ENCODE measurements around the gene GRIK3. TPM values are rescaled to one million over a fixed set of nuclear protein-coding genes. Genes with fewer than 3 reads are reported as not detected.
"Not testable (repeated sequence)": the region's sequence is repeated elsewhere in the genome, so short reads cannot be mapped to it uniquely, and the experiment has no call there.

Gene GRIK3
- polyA plus RNA-seq, 1 experiment = not detected

DNA sequence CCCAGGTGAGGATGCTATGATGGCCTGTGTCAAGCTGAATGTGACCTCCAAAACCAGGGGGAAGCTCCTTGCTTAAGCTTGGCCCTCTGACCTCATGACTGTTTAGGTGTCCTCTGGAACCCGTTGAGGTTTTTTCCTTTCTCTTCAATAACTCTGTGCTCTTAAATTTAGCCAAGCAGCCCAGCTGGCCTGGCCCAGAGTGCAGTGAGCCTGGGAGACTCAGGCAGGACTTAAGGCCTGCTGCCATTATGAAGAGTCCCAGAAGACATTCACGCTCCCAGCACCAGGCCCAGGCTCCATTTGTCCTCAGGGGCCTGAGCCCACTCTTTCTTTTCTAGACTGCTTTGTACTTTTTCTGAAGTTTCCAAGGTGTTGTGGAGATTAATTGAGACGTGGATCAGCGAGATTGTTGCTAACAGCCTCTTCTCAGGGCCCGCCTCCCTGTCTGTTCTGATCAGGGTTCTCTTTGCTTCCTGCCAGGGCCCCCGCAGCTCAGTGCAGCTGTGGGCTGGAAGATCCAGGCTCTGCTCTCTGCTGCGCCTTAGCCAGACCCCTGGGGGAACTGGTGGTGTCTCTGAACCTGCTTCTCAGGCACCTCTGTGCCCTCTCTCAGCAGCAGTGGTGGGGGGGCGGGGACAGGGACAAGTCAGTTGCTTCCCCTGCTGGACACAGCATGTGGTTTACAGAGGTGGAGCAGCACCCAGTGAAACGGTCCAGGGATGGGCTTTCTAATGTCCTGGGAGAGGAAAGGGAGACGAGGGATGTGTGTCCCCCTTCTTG, 124.2 kb downstream of the GRIK3 start:
- CTCF ChIA-PET = no interaction called here
- TF ChIP-seq, protein P1, sequence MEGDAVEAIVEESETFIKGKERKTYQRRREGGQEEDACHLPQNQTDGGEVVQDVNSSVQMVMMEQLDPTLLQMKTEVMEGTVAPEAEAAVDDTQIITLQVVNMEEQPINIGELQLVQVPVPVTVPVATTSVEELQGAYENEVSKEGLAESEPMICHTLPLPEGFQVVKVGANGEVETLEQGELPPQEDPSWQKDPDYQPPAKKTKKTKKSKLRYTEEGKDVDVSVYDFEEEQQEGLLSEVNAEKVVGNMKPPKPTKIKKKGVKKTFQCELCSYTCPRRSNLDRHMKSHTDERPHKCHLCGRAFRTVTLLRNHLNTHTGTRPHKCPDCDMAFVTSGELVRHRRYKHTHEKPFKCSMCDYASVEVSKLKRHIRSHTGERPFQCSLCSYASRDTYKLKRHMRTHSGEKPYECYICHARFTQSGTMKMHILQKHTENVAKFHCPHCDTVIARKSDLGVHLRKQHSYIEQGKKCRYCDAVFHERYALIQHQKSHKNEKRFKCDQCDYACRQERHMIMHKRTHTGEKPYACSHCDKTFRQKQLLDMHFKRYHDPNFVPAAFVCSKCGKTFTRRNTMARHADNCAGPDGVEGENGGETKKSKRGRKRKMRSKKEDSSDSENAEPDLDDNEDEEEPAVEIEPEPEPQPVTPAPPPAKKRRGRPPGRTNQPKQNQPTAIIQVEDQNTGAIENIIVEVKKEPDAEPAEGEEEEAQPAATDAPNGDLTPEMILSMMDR (IDR thresholded peaks at IDR 0.05; ENCODE audit: low read depth, low read length) = no peak
- POLR2A ChIA-PET = no interaction called here
- Histone ChIP-seq H3K27me3 (ENCODE audit: control insufficient read depth, insufficient read depth, low read length) (no peaks in the 10 kb centered on the region), H3K27ac (ENCODE audit: low read depth, low read length) (no peak overlapping the region), H3K4me3 (ENCODE audit: low read depth, low read length) (no peak overlapping the region), H3K9me3 (ENCODE audit: control insufficient read depth, insufficient read depth, low read length) (no peaks in the 10 kb centered on the region)
- no peak for DNase-seq (ENCODE audit: low read depth, low spot score)

GRCh38 chr1:36909359-36909758, 125.0 kb downstream of the GRIK3 start:
- H3K9me3 ChIP-seq (ENCODE audit: control insufficient read depth, insufficient read depth, low read length); H3K27me3 ChIP-seq (ENCODE audit: control insufficient read depth, insufficient read depth, low read length); POLR2A ChIA-PET; DNase-seq (ENCODE audit: low read depth, low spot score); H3K27ac ChIP-seq (ENCODE audit: low read depth, low read length); H3K4me3 ChIP-seq (ENCODE audit: low read depth, low read length); CTCF ChIA-PET: not testable (repeated sequence)

DNA sequence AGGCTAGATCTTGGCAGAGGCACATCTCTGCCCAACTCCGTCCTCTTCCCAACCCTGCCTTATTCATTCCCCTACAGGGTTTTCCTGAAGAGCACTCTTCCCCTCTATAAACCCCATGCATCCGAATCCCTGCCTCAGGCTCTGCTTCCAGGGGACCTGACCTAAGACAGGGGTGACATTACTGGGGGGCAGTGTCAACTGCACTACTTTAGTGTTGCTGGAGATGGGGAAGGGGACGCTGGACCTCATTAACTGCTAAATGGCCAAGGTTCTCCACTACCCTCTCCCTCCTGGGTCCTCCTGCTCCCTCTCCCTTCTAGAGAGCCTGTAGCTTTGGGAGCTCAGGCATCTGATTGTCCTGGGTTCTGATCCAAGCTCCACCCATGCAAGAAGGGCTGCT, 126.2 kb downstream of the GRIK3 start:
- ChIA-PET POLR2A (no interaction called here), CTCF (no interaction called here)
- no peak for DNase-seq (ENCODE audit: low read depth, low spot score)
- no peaks in the 10 kb centered on the region for H3K9me3 ChIP-seq (ENCODE audit: control insufficient read depth, insufficient read depth, low read length)
- H3K27me3 ChIP-seq (ENCODE audit: control insufficient read depth, insufficient read depth, low read length) = no peaks in the 10 kb centered on the region
- TF ChIP-seq, protein P1 (IDR thresholded peaks at IDR 0.05; ENCODE audit: low read depth, low read length) = no peak
- H3K27ac ChIP-seq (ENCODE audit: low read depth, low read length) = no peak overlapping the region
- H3K4me3 ChIP-seq (ENCODE audit: low read depth, low read length) = no peak overlapping the region

GRCh38 chr1:36906555-36906954, 127.8 kb downstream of the GRIK3 start:
- H3K27me3 ChIP-seq (ENCODE audit: control insufficient read depth, insufficient read depth, low read length) = no peaks in the 10 kb centered on the region
- no peak overlapping the region for H3K4me3 ChIP-seq (ENCODE audit: low read depth, low read length)
- ChIA-PET POLR2A (no interaction called here), CTCF (no interaction called here)
- no peaks in the 10 kb centered on the region for H3K9me3 ChIP-seq (ENCODE audit: control insufficient read depth, insufficient read depth, low read length)
- TF ChIP-seq, protein P1 (IDR thresholded peaks at IDR 0.05; ENCODE audit: low read depth, low read length) = no peak
- no peak overlapping the region for H3K27ac ChIP-seq (ENCODE audit: low read depth, low read length)
- no peak for DNase-seq (ENCODE audit: low read depth, low spot score)

- TF ChIP-seq, protein P1 (IDR thresholded peaks at IDR 0.05; ENCODE audit: low read depth, low read length) = no peak
- Histone ChIP-seq H3K27me3 (ENCODE audit: control insufficient read depth, insufficient read depth, low read length) (no peaks in the 10 kb centered on the region), H3K4me3 (ENCODE audit: low read depth, low read length) (no peak overlapping the region), H3K9me3 (ENCODE audit: control insufficient read depth, insufficient read depth, low read length) (no peaks in the 10 kb centered on the region), H3K27ac (ENCODE audit: low read depth, low read length) (no peak overlapping the region)
- no peak for DNase-seq (ENCODE audit: low read depth, low spot score)
- CTCF ChIA-PET = no interaction called here
- POLR2A ChIA-PET = no interaction called here
Measured at GRCh38 chr1:36905941-36906340, 128.4 kb downstream of the GRIK3 start.

All from AG04450 (cell line).